ENCODE results near the gene CHRNB4. TPM values are rescaled to one million over a fixed set of nuclear protein-coding genes. Genes with fewer than 3 reads are reported as not detected.
"Not testable (repeated sequence)": the region's sequence is repeated elsewhere in the genome, so short reads cannot be mapped to it uniquely, and the experiment has no call there.

CHRNB4 gene
- total RNA-seq, 1 experiment from 2014 or later: not detected

GRCh38 chr15:78684657-78685056 is 43.6 kb upstream of the CHRNB4 start:
- Mint-ChIP-seq H3K4me1 (ENCODE audit: low read depth, unreplicated experiment) (no peaks in the 10 kb centered on the region), H3K9me3 (ENCODE audit: low read depth, unreplicated experiment) (no peaks in the 10 kb centered on the region), H3K36me3 (ENCODE audit: insufficient read depth, unreplicated experiment) (no peaks in the 10 kb centered on the region), H3K4me3 (ENCODE audit: low read depth, unreplicated experiment) (no peak overlapping the region), H3K27me3 (ENCODE audit: unreplicated experiment) (no peaks in the 10 kb centered on the region), H3K27ac (ENCODE audit: unreplicated experiment) (no peak overlapping the region)
- no TSS peak for BruUV-seq (replicated peaks)
- peak; percentile 28 for DNase-seq
- intact Hi-C loops (cut with micrococcal nuclease; ENCODE audit: unreplicated experiment): no loop called here
- no peak for TF ChIP-seq CTCF (IDR thresholded peaks at IDR 0.05; ENCODE audit: unreplicated experiment)
- CTCF ChIA-PET: interaction anchor here (0.6 kb wide), 1 partner anchor 20 kb away, joined by 8 read pairs; no protein-coding TSS in a partner anchor

- H3K36me3 Mint-ChIP-seq (ENCODE audit: insufficient read depth, unreplicated experiment); H3K27me3 Mint-ChIP-seq (ENCODE audit: unreplicated experiment); H3K4me3 Mint-ChIP-seq (ENCODE audit: low read depth, unreplicated experiment); DNase-seq; H3K27ac Mint-ChIP-seq (ENCODE audit: unreplicated experiment); intact Hi-C loops (cut with micrococcal nuclease; ENCODE audit: unreplicated experiment); H3K9me3 Mint-ChIP-seq (ENCODE audit: low read depth, unreplicated experiment); H3K4me1 Mint-ChIP-seq (ENCODE audit: low read depth, unreplicated experiment); BruUV-seq (replicated peaks): not testable (repeated sequence)
- CTCF ChIA-PET: interaction anchor here (0.8 kb wide), 1 partner anchor 10 kb away, joined by 4 read pairs; no protein-coding TSS in a partner anchor
These were observed 42.6 kb upstream of the CHRNB4 start for GRCh38 chr15:78683599-78683998.

- Mint-ChIP-seq H3K9me3 (ENCODE audit: low read depth, unreplicated experiment) (no peaks in the 10 kb centered on the region), H3K27ac (ENCODE audit: unreplicated experiment) (no peak overlapping the region), H3K27me3 (ENCODE audit: unreplicated experiment) (no peaks in the 10 kb centered on the region), H3K4me3 (ENCODE audit: low read depth, unreplicated experiment) (no peak overlapping the region), H3K36me3 (ENCODE audit: insufficient read depth, unreplicated experiment) (no peaks in the 10 kb centered on the region), H3K4me1 (ENCODE audit: low read depth, unreplicated experiment) (no peaks in the 10 kb centered on the region)
- no peak for TF ChIP-seq CTCF (IDR thresholded peaks at IDR 0.05; ENCODE audit: unreplicated experiment)
- intact Hi-C loops (cut with micrococcal nuclease; ENCODE audit: unreplicated experiment): no loop called here
- CTCF ChIA-PET: no interaction called here
- no peak for DNase-seq
- BruUV-seq (replicated peaks): no TSS peak
These were observed 41.8 kb upstream of the CHRNB4 start for GRCh38 chr15:78682693-78683410.

GRCh38 chr15:78682004-78682651 is 41.1 kb upstream of the CHRNB4 start:
- TF ChIP-seq CTCF (IDR thresholded peaks at IDR 0.05; ENCODE audit: unreplicated experiment): no peak
- no peaks in the 10 kb centered on the region for H3K36me3 Mint-ChIP-seq (ENCODE audit: insufficient read depth, unreplicated experiment)
- CTCF ChIA-PET: no interaction called here
- H3K4me3 Mint-ChIP-seq (ENCODE audit: low read depth, unreplicated experiment): no peak overlapping the region
- no TSS peak for BruUV-seq (replicated peaks)
- DNase-seq: no peak
- H3K4me1 Mint-ChIP-seq (ENCODE audit: low read depth, unreplicated experiment): no peaks in the 10 kb centered on the region
- intact Hi-C loops (cut with micrococcal nuclease; ENCODE audit: unreplicated experiment): no loop called here
- H3K27ac Mint-ChIP-seq (ENCODE audit: unreplicated experiment): no peak overlapping the region
- H3K9me3 Mint-ChIP-seq (ENCODE audit: low read depth, unreplicated experiment): no peaks in the 10 kb centered on the region
- H3K27me3 Mint-ChIP-seq (ENCODE audit: unreplicated experiment): no peaks in the 10 kb centered on the region

All from Calu3 (cell line).